Psoas muscle (tissue), 8 donors: Measurements from ENCODE around the gene EHD2. TPM values are rescaled to one million over a fixed set of nuclear protein-coding genes. Genes with fewer than 3 reads are reported as not detected.
"Not testable (repeated sequence)": the region's sequence is repeated elsewhere in the genome, so short reads cannot be mapped to it uniquely, and the experiment has no call there.

ENCODE experiments used
- ATAC-seq, 4 donors: fragments of 200-7000 bp; cut with Tn5 transposase; one replicate each; pipeline ENCODE4 v1.9.1; 2020; ENCODE audit warnings: moderate library complexity in 3 of 4, mild to moderate bottlenecking in 2 of 4
- DNase-seq, 2 donors: peaks; one replicate each; pipeline ENCODE4 v3.0.0-alpha.2; 2020
- H3K27ac ChIP-seq: fragments of 200-600 bp; one replicate; pipeline ENCODE4 v1.8.0; 2022
- H3K27me3 ChIP-seq, 3 donors: fragments of 200-600 bp in 1 of 3; one replicate each; pipeline versions ENCODE4 v1.6.1 to v1.8.0; 2013 to 2022; ENCODE audit warnings: low read length in 2 of 3, mild to moderate bottlenecking in 2 of 3, moderate library complexity in 1 of 3; ENCODE audit not compliant: insufficient read depth in 3 of 3
- H3K36me3 ChIP-seq, 2 donors: fragments of 200-600 bp in 1 of 2; one replicate each; pipeline versions ENCODE4 v1.6.1 to v1.8.0; 2013 to 2022; ENCODE audit warnings: low read depth in 1 of 2, mild to moderate bottlenecking in 1 of 2, moderate library complexity in 1 of 2; ENCODE audit not compliant: insufficient read depth in 1 of 2
- H3K4me1 ChIP-seq: fragments of 200-600 bp; one replicate; pipeline ENCODE4 v1.8.0; 2022
- H3K4me3 ChIP-seq: fragments of 200-600 bp; one replicate; pipeline ENCODE4 v1.8.0; 2022; ENCODE audit warnings: mild to moderate bottlenecking
- H3K9me3 ChIP-seq: fragments of 200-600 bp; one replicate; pipeline ENCODE4 v1.8.0; 2022
- WGBS, 3 donors: extraction: QIAGEN DNeasy Blood & Tissue Kit; methylation state at CpG; one replicate each; pipeline versions ENCODE4 v1.1.6 to v1.1.7; 2013; 5-methylcytosine and 5-hydroxymethylcytosine counted together
- intact Hi-C, 2 donors: fragments of 100-400 bp; cut with DNase I; formaldehyde crosslinking; loops; one replicate each; pipeline versions ENCODE4 v1.11.0 to v1.14.2; 2022
- polyA plus RNA-seq, 3 donors: library from polyadenylated mRNA; stranded (reverse); fragments of 200-250 nt; gene quantifications; one replicate each; pipeline ENCODE4 v1.2.3, GENCODE V29; 2013
- total RNA-seq, 4 donors: library from RNA; stranded (reverse); fragmentation: NEBNext Ultra II Directional in 2 of 4; extraction: Animal tissue kit (Norgen Biotek cat#: 25700) in 2 of 4; gene quantifications; one replicate each; pipeline versions ENCODE4 v1.2.1 to v1.2.4, GENCODE V29; 2021 to 2023
- TF ChIP-seq, protein P1 (sequence below): fragments of 200-600 bp; IDR thresholded peaks from one replicate; pipeline ENCODE4 v1.8.0; 2022; ENCODE audit warnings: antibody characterized with exemption
- donor health status: healthy with polysubstance abuse.
- donor health status: DM: no; HTN: no; CAD: no; lungs with moderate emphysema.
- donor health status: Bipolar disorder and iron deficiency.
- donor health status: healthy.
- donor health status: DM: yes; HTN: yes; CAD: no.
- donor health status: DM: no; HTN: no; CAD: no.
- donor health status: DM: no; HTN: no; CAD: no.
- donor health status: DM: yes; HTN: yes; CAD: no.

The EHD2 gene
- total and polyA plus RNA-seq, 7 donors, result 14.7 to 46.3 (median 27.8) TPM

DNA sequence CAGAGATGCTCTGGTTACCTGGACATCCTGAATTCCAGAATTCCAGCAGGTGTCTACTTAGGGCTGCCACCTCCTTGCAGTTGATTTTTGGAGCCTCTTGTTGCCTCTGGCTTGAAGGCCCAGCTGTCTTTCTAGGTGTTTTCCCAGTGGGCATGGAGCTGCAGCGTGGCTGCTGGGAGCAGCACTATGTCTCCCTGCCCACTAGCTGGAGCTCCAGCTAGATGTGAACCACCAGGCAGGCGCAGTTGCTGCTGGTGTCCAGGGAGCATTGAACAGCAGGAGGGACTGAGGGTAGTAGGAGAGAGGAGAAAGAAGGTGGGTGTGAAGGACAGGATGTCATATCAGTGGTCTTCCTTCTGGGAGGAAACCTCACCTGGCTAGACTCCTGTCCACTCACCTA lies 55.4 kb downstream of the EHD2 start:
- Histone ChIP-seq H3K27me3 (no peaks in the 10 kb centered on the region), H3K9me3 (no peaks in the 10 kb centered on the region), H3K27ac (no peak overlapping the region), H3K36me3 (no peaks in the 10 kb centered on the region), H3K4me1 (no peaks in the 10 kb centered on the region), H3K4me3 (no peak overlapping the region)
- TF ChIP-seq, protein P1, sequence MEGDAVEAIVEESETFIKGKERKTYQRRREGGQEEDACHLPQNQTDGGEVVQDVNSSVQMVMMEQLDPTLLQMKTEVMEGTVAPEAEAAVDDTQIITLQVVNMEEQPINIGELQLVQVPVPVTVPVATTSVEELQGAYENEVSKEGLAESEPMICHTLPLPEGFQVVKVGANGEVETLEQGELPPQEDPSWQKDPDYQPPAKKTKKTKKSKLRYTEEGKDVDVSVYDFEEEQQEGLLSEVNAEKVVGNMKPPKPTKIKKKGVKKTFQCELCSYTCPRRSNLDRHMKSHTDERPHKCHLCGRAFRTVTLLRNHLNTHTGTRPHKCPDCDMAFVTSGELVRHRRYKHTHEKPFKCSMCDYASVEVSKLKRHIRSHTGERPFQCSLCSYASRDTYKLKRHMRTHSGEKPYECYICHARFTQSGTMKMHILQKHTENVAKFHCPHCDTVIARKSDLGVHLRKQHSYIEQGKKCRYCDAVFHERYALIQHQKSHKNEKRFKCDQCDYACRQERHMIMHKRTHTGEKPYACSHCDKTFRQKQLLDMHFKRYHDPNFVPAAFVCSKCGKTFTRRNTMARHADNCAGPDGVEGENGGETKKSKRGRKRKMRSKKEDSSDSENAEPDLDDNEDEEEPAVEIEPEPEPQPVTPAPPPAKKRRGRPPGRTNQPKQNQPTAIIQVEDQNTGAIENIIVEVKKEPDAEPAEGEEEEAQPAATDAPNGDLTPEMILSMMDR, result no peak
- no peak for ATAC-seq
- no peak for DNase-seq
- 77 to 89% (median 83%) methylated on average over 2 of the region's 2 CpGs for WGBS, 3 donors
- intact Hi-C loops, result no loop called here

DNA sequence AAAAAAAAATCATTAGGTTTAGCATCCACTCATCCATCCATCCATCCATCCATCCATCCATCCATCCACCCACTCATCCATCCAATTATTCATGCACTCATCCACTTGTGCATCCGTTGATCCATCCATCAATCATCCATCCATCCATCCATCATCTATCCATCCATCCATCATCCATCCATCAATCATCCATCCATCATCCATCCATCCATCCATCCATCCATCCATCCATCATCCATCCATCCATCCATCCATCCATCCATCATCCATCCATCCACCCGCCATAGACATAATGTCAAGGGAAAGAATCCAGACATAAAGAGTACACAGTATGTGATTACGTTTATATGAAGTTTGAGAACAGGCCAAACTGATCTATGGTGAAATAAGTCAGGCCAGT lies 56.3 kb downstream of the EHD2 start:
- Histone ChIP-seq H3K4me3 (no peak overlapping the region), H3K36me3 (no peaks in the 10 kb centered on the region), H3K27ac (no peak overlapping the region), H3K4me1 (no peaks in the 10 kb centered on the region), H3K9me3 (no peaks in the 10 kb centered on the region), H3K27me3 (no peaks in the 10 kb centered on the region)
- ATAC-seq (no peak), DNase-seq (no peak)
- TF ChIP-seq, protein P1, result no peak
- intact Hi-C loops, result no loop called here
- WGBS, 3 donors, result 89 to 94% (median 90%) methylated on average over 3 of the region's 3 CpGs

DNA sequence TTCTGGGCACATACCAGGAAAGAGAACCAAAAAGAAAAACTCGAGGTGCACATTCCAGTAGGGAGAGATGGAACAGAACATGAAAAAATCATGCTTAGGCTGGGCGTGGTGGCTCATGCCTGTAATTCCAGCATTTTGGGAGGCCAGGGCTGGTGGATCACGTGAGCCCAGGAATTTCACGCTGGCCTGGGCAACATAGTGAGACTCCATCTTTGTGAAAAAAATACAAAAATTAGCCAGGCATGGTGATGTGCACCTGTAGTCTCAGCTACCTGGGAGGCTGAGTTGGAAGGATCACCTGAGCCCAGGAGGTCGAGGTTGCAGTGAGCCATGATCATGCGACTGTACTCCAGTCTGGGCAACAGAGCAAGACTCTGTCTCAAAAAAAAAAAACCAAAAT lies 58.1 kb downstream of the EHD2 start:
- 82 to 92% (median 88%) methylated on average over 6 of the region's 6 CpGs for WGBS, 3 donors
- H3K4me1 ChIP-seq, DNase-seq, H3K27ac ChIP-seq, H3K9me3 ChIP-seq, H3K27me3 ChIP-seq, intact Hi-C loops, H3K4me3 ChIP-seq, ATAC-seq, H3K36me3 ChIP-seq: not testable (repeated sequence)

DNA sequence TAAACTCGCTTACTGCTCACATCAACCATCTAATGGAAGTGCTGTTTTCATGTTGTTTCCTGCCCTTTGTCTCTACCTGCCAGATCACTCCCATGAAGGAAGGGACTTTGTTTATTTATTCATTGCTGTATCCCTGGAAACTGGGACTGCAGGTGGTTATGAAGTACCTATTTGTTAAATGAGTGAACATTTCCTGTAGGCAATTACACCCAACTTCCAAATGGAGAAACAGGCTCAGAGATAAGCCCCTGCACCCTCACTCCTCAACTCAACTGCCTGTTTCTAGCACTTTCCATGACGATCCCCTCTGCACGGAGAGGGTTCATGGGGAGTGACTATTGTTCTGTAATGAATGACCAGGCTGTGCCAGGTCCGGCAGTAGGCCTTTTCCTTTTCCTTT lies 63.3 kb downstream of the EHD2 start:
- ATAC-seq (no peak), DNase-seq (no peak)
- peaks cover 0 to 11% of the 10 kb centered on the region in 2 donors for H3K36me3 ChIP-seq
- H3K9me3 ChIP-seq, result no peaks in the 10 kb centered on the region
- no peak overlapping the region for H3K4me3 ChIP-seq
- TF ChIP-seq, protein P1, result no peak
- 69 to 82% (median 72%) methylated on average over 4 of the region's 4 CpGs for WGBS, 3 donors
- H3K27me3 ChIP-seq, result no peaks in the 10 kb centered on the region
- H3K4me1 ChIP-seq, result peaks cover 20% of the 10 kb centered on the region
- intact Hi-C loops, result no loop called here
- no peak overlapping the region for H3K27ac ChIP-seq

DNA sequence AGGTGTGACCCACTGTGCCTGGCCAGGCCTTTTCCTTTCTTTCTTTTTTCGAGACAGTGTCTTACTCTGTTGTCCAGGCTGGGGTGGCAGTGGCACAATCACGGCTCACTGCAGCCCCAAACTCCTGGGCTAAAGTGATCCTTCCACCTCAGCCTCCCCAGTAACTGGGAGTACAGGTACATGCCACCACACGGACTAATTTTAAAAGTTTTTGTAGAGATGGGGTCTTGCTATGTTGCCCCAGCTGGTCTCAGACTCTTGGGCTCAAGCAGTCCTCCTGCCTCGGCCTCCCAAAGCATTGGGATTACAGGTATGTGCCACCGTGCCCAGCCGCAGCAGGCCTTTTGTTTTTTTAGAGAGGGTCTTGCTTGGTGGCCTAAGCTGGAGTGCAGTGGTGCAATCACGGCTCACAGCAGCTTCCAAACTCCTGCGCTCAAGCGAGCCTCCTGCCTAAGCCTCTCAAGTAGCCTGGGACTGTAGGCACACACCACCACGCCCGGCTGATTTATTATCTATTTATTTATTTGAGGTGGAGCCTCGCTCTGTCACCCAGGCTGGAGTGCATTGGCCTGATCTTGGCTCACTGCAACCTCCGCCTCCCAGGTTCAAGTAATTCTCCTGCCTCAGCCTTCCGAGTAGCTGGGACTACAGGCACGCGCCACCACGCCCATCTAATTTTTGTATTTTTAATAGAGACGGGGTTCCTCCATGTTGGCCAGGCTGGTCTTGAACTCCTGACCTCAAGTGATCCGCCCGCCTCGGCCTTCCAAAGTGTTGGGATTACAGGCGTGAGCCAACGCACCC lies 64.2 kb downstream of the EHD2 start:
- Histone ChIP-seq H3K4me1 (peaks cover 28% of the 10 kb centered on the region), H3K36me3 (peaks cover 0 to 18% of the 10 kb centered on the region in 2 donors), H3K4me3 (peak overlapping the region; percentile 93), H3K27ac (peak overlapping the region; percentile 95)
- intact Hi-C loops, H3K27me3 ChIP-seq, DNase-seq, ATAC-seq, H3K9me3 ChIP-seq: not testable (repeated sequence)
- WGBS, 3 donors, result 69 to 80% (median 76%) methylated on average over 22 to 23 of the region's 23 CpGs
